ENCODE results near the gene SCGB3A1.

DNA sequence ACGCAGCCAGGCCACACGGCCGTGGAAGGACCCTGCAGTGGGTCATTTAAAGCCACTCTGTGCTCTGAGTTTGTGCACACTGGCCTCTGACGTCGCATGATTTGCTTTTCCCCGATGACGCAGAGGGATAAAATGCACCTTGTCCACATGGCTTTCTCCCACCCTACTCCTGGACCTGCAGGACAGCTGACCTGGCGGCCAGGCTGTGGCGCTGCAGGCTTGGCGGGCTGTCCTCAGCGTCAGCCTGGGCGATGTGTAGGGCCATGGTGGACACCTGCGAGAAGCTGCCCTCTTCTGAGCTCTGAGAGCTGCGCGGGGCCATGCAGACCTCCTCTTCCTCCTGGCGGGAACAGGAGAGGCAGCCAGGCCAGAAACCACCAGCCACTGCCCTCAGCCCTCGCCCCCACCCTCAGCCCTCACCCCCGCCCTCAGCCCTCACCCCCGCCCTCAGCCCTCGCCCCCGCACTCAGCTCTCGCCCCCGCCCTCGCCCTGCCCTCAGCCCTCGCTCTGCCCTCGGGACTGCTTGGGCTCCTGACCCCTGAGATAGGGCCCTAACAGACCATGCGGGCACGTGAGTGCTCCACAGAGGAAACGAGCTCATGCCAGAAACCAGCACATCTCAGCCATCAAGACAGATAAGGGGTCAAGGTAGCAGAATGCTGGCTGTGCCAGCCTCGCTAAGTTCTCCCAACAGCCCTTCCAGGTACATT lies 20.0 kb upstream of the SCGB3A1 start:
- TF ChIP-seq, protein P1, sequence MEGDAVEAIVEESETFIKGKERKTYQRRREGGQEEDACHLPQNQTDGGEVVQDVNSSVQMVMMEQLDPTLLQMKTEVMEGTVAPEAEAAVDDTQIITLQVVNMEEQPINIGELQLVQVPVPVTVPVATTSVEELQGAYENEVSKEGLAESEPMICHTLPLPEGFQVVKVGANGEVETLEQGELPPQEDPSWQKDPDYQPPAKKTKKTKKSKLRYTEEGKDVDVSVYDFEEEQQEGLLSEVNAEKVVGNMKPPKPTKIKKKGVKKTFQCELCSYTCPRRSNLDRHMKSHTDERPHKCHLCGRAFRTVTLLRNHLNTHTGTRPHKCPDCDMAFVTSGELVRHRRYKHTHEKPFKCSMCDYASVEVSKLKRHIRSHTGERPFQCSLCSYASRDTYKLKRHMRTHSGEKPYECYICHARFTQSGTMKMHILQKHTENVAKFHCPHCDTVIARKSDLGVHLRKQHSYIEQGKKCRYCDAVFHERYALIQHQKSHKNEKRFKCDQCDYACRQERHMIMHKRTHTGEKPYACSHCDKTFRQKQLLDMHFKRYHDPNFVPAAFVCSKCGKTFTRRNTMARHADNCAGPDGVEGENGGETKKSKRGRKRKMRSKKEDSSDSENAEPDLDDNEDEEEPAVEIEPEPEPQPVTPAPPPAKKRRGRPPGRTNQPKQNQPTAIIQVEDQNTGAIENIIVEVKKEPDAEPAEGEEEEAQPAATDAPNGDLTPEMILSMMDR (conservative IDR thresholded peaks at IDR 0.05; ENCODE audit: low read depth, low read length), result peak; percentile 21; the same call in 1 of the 2 replicates
- TF ChIP-seq EZH2phosphoT487 (IDR thresholded peaks at IDR 0.05; ENCODE audit: borderline replicate concordance, low read length), result no peak
- TF ChIP-seq EZH2 (IDR thresholded peaks at IDR 0.05; ENCODE audit: low read length, unreplicated experiment), result no peak
